NCI-H510A treated with DMSO at 0.1 percent for 48 hours (cell line): ENCODE data around the gene DDR1.

ENCODE experiments used
- DNase-seq: peaks from one replicate; lab custom pipeline; 2025; lab: John Stamatoyannopoulos, UW

The DDR1 gene

GRCh38 chr6:30881392-30882203, 2.7 kb upstream of the DDR1 start:
- DNase-seq: no peak

- no peak for DNase-seq
These were observed 2.0 kb upstream of the DDR1 start for GRCh38 chr6:30882204-30882758.

- peak; percentile 62 for DNase-seq
These were observed 1.3 kb upstream of the DDR1 start for GRCh38 chr6:30882759-30883684.

GRCh38 chr6:30884521-30885480, 482 bp downstream of the DDR1 start:
- peak; percentile 13 for DNase-seq

GRCh38 chr6:30885481-30885998, 1.2 kb downstream of the DDR1 start:
- peak; percentile 6 for DNase-seq

GRCh38 chr6:30885999-30886896, 1.9 kb downstream of the DDR1 start:
- peak; percentile 16 for DNase-seq

- no peak for DNase-seq
These were observed 2.6 kb downstream of the DDR1 start for GRCh38 chr6:30886897-30887255.

GRCh38 chr6:30887901-30888815, 3.8 kb downstream of the DDR1 start:
- DNase-seq: no peak

GRCh38 chr6:30888816-30889495, 4.6 kb downstream of the DDR1 start:
- no peak for DNase-seq

- DNase-seq: no peak
These were observed 5.2 kb downstream of the DDR1 start for GRCh38 chr6:30889496-30889885.

GRCh38 chr6:30889921-30890645, 5.8 kb downstream of the DDR1 start:
- DNase-seq: peak; percentile 12

- no peak for DNase-seq
These were observed 6.5 kb downstream of the DDR1 start for GRCh38 chr6:30890646-30891449.

- no peak for DNase-seq
These were observed 7.1 kb downstream of the DDR1 start for GRCh38 chr6:30891450-30891723.

- DNase-seq: no peak
These were observed 7.7 kb downstream of the DDR1 start for GRCh38 chr6:30891816-30892538.

- DNase-seq: no peak
These were observed 8.8 kb downstream of the DDR1 start for GRCh38 chr6:30893001-30893591.

- DNase-seq: no peak
These were observed 9.3 kb downstream of the DDR1 start for GRCh38 chr6:30893666-30894065.
